HEK293 (cell line): ENCODE results near the gene PRPF19.
A peak's percentile ranks its signal among the peaks of the same experiment; 100 is the strongest.

ENCODE experiments used
- BCL11B ChIP-seq: fragments of 450-650 bp; formaldehyde crosslinking; IDR thresholded peaks from 2 replicates; pipeline ENCODE4 v1.5.1; 2016; ENCODE audit warnings: low read depth, missing biosample characterization, missing genetic modification characterization
- EGR2 ChIP-seq: fragments of 450-650 bp; formaldehyde crosslinking; IDR thresholded peaks from 2 replicates; pipeline ENCODE4 v1.5.1; 2016; ENCODE audit warnings: low read depth, missing biosample characterization, missing genetic modification characterization
- MEIS1 ChIP-seq: sonication (generic); formaldehyde crosslinking; IDR thresholded peaks from 2 replicates; pipeline ENCODE4 v1.8.1; 2022; ENCODE audit warnings: missing genetic modification reagents, mild to moderate bottlenecking, borderline replicate concordance
- MZF1 ChIP-seq: fragments of 450-650 bp; formaldehyde crosslinking; IDR thresholded peaks from 2 replicates; pipeline ENCODE4 v1.5.1; 2017; ENCODE audit warnings: missing biosample characterization, missing genetic modification characterization, borderline replicate concordance
- REPIN1 ChIP-seq: fragments of 450-650 bp; formaldehyde crosslinking; IDR thresholded peaks from 2 replicates; pipeline ENCODE4 v1.5.1; 2017; ENCODE audit warnings: missing biosample characterization, missing genetic modification characterization, low read depth
- ZFP37 ChIP-seq: fragments of 450-650 bp; formaldehyde crosslinking; IDR thresholded peaks from 2 replicates; pipeline ENCODE4 v1.5.1; 2016; ENCODE audit warnings: missing biosample characterization, missing genetic modification characterization
- ZNF112 ChIP-seq: fragments of 450-650 bp; formaldehyde crosslinking; IDR thresholded peaks from 2 replicates; pipeline ENCODE4 v1.5.0; 2017; ENCODE audit warnings: missing biosample characterization, missing genetic modification characterization
- ZNF157 ChIP-seq: fragments of 450-650 bp; formaldehyde crosslinking; IDR thresholded peaks from 2 replicates; pipeline ENCODE4 v1.5.1; 2016; ENCODE audit warnings: missing biosample characterization, missing genetic modification characterization
- ZNF19 ChIP-seq: fragments of 450-650 bp; formaldehyde crosslinking; IDR thresholded peaks from 2 replicates; pipeline ENCODE4; 2016; ENCODE audit warnings: missing biosample characterization, missing genetic modification characterization, low read depth
- ZNF202 ChIP-seq: fragments of 450-650 bp; formaldehyde crosslinking; IDR thresholded peaks from 2 replicates; pipeline ENCODE4 v1.5.1; 2016; ENCODE audit warnings: missing biosample characterization, missing genetic modification characterization, borderline replicate concordance
- ZNF214 ChIP-seq: fragments of 450-650 bp; formaldehyde crosslinking; IDR thresholded peaks from 2 replicates; pipeline ENCODE4 v1.5.1; 2017; ENCODE audit warnings: missing biosample characterization, mild to moderate bottlenecking, missing genetic modification characterization, borderline replicate concordance
- ZNF223 ChIP-seq: fragments of 450-650 bp; formaldehyde crosslinking; IDR thresholded peaks from 2 replicates; pipeline ENCODE4 v1.5.1; 2016; ENCODE audit warnings: missing biosample characterization, missing genetic modification characterization
- ZNF548 ChIP-seq: fragments of 450-650 bp; formaldehyde crosslinking; IDR thresholded peaks from 2 replicates; pipeline ENCODE4 v1.5.1; 2016; ENCODE audit warnings: missing biosample characterization, missing genetic modification characterization
- ZNF561 ChIP-seq: fragments of 450-650 bp; IDR thresholded peaks from 2 replicates; pipeline ENCODE4 v1.5.1; 2018; ENCODE audit warnings: missing biosample characterization, missing genetic modification characterization, borderline replicate concordance
- ZNF626 ChIP-seq: fragments of 450-650 bp; sonication (Bioruptor Pico); formaldehyde crosslinking; IDR thresholded peaks from 2 replicates; pipeline ENCODE4 v1.5.1; 2018; ENCODE audit warnings: missing biosample characterization, missing genetic modification characterization, inconsistent platforms
- ZNF747 ChIP-seq: fragments of 450-650 bp; formaldehyde crosslinking; IDR thresholded peaks from 2 replicates; pipeline ENCODE4 v1.5.1; 2016; ENCODE audit warnings: missing biosample characterization, missing genetic modification characterization
- ZNF76 ChIP-seq: fragments of 450-650 bp; formaldehyde crosslinking; IDR thresholded peaks from 2 replicates; pipeline ENCODE4; 2016; ENCODE audit warnings: low read depth, missing biosample characterization, missing genetic modification characterization, borderline replicate concordance
- ZNF776 ChIP-seq: fragments of 450-650 bp; formaldehyde crosslinking; IDR thresholded peaks from 2 replicates; pipeline ENCODE4 v1.5.0; 2017; ENCODE audit warnings: missing biosample characterization, missing genetic modification characterization, borderline replicate concordance
- ZNF837 ChIP-seq: fragments of 450-650 bp; formaldehyde crosslinking; IDR thresholded peaks from 2 replicates; pipeline ENCODE4 v1.5.1; 2016; ENCODE audit warnings: missing biosample characterization, missing genetic modification characterization
- ZSCAN23 ChIP-seq: fragments of 450-650 bp; formaldehyde crosslinking; IDR thresholded peaks from 2 replicates; pipeline ENCODE4 v1.5.1; 2016; ENCODE audit warnings: missing biosample characterization, missing genetic modification characterization
- TF ChIP-seq, protein P1 (sequence below): fragments of 450-650 bp; formaldehyde crosslinking; IDR thresholded peaks from 2 replicates; pipeline ENCODE4 v1.5.1; 2017; ENCODE audit warnings: missing biosample characterization, missing genetic modification characterization
- TF ChIP-seq, protein P2 (sequence below): fragments of 450-650 bp; formaldehyde crosslinking; IDR thresholded peaks from 2 replicates; pipeline ENCODE4 v1.5.1; 2016; ENCODE audit warnings: missing biosample characterization, missing genetic modification characterization
- TF ChIP-seq, protein P3 (sequence below): fragments of 450-650 bp; formaldehyde crosslinking; IDR thresholded peaks from 2 replicates; pipeline ENCODE4 v1.5.0; 2017; ENCODE audit warnings: missing biosample characterization, missing genetic modification characterization, borderline replicate concordance
- TF ChIP-seq, protein P4 (sequence below): fragments of 450-650 bp; formaldehyde crosslinking; IDR thresholded peaks from 2 replicates; pipeline ENCODE4 v1.5.1; 2016; ENCODE audit warnings: missing biosample characterization, missing genetic modification characterization
- TF ChIP-seq, protein P5 (sequence below): fragments of 450-650 bp; formaldehyde crosslinking; IDR thresholded peaks from 2 replicates; pipeline ENCODE4 v1.5.1; 2016; ENCODE audit warnings: missing biosample characterization, missing genetic modification characterization
- TF ChIP-seq, protein P6 (sequence below): fragments of 450-650 bp; formaldehyde crosslinking; IDR thresholded peaks from 2 replicates; pipeline ENCODE4 v1.5.1; 2017; ENCODE audit warnings: missing biosample characterization, missing genetic modification characterization

The PRPF19 gene

DNA sequence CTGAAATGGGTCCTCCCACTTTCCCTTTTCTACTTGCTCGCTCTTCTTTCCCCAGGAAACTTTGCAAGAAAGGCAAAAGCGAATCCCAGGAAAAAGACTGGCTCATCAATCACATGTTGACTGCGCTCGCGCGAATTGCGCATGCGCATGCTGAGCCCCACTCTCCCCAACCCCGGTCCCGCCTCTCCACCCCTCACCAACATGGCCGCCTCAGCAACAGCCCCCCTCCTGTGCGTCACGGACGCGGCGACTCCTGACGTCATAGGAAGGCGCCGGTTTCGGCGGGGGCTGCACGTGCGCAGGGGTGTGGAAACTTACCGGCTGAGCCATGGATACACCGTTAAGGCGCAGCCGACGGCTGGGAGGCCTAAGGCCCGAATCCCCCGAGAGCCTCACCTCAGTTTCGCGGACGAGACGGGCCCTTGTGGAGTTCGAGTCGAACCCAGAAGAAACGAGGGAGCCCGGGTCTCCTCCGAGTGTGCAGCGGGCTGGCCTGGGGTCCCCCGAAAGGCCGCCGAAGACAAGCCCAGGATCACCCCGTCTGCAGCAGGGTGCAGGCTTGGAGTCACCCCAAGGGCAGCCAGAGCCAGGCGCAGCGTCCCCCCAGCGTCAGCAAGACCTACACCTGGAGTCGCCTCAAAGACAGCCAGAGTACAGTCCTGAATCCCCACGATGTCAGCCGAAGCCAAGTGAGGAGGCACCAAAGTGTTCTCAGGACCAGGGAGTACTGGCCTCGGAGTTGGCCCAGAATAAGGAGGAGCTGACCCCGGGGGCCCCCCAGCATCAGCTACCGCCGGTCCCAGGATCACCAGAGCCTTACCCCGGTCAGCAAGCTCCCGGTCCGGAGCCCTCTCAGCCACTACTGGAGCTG is 64.4 kb downstream of the PRPF19 start, which contains the start of gene CCDC86 (continued):
- no peak for TF ChIP-seq ZNF837 (tag by site-specific recombination)
- TF ChIP-seq, protein P1, sequence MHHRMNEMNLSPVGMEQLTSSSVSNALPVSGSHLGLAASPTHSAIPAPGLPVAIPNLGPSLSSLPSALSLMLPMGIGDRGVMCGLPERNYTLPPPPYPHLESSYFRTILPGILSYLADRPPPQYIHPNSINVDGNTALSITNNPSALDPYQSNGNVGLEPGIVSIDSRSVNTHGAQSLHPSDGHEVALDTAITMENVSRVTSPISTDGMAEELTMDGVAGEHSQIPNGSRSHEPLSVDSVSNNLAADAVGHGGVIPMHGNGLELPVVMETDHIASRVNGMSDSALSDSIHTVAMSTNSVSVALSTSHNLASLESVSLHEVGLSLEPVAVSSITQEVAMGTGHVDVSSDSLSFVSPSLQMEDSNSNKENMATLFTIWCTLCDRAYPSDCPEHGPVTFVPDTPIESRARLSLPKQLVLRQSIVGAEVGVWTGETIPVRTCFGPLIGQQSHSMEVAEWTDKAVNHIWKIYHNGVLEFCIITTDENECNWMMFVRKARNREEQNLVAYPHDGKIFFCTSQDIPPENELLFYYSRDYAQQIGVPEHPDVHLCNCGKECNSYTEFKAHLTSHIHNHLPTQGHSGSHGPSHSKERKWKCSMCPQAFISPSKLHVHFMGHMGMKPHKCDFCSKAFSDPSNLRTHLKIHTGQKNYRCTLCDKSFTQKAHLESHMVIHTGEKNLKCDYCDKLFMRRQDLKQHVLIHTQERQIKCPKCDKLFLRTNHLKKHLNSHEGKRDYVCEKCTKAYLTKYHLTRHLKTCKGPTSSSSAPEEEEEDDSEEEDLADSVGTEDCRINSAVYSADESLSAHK (tag by site-specific recombination): no peak
- no peak for TF ChIP-seq REPIN1 (tag by site-specific recombination)
- peak; percentile 85; the same call in 1 of the 2 replicates for TF ChIP-seq ZNF76 (tag by site-specific recombination)
- TF ChIP-seq, protein P2, sequence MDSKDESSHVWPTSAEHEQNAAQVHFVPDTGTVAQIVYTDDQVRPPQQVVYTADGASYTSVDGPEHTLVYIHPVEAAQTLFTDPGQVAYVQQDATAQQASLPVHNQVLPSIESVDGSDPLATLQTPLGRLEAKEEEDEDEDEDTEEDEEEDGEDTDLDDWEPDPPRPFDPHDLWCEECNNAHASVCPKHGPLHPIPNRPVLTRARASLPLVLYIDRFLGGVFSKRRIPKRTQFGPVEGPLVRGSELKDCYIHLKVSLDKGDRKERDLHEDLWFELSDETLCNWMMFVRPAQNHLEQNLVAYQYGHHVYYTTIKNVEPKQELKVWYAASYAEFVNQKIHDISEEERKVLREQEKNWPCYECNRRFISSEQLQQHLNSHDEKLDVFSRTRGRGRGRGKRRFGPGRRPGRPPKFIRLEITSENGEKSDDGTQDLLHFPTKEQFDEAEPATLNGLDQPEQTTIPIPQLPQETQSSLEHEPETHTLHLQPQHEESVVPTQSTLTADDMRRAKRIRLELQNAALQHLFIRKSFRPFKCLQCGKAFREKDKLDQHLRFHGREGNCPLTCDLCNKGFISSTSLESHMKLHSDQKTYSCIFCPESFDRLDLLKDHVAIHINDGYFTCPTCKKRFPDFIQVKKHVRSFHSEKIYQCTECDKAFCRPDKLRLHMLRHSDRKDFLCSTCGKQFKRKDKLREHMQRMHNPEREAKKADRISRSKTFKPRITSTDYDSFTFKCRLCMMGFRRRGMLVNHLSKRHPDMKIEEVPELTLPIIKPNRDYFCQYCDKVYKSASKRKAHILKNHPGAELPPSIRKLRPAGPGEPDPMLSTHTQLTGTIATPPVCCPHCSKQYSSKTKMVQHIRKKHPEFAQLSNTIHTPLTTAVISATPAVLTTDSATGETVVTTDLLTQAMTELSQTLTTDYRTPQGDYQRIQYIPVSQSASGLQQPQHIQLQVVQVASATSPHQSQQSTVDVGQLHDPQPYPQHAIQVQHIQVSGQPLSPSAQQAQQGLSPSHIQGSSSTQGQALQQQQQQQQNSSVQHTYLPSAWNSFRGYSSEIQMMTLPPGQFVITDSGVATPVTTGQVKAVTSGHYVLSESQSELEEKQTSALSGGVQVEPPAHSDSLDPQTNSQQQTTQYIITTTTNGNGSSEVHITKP (tag by site-specific recombination): no peak
- TF ChIP-seq ZNF214 (tag by site-specific recombination): no peak
- no peak for TF ChIP-seq ZSCAN23 (tag by site-specific recombination)
- no peak for TF ChIP-seq ZNF19 (tag by site-specific recombination)
- no peak for TF ChIP-seq ZNF776
- TF ChIP-seq ZNF223: no peak
- TF ChIP-seq ZNF626 (tag by site-specific recombination): no peak
- TF ChIP-seq MZF1 (tag by site-specific recombination): no peak
- TF ChIP-seq BCL11B (tag by site-specific recombination): no peak
- TF ChIP-seq, protein P3, sequence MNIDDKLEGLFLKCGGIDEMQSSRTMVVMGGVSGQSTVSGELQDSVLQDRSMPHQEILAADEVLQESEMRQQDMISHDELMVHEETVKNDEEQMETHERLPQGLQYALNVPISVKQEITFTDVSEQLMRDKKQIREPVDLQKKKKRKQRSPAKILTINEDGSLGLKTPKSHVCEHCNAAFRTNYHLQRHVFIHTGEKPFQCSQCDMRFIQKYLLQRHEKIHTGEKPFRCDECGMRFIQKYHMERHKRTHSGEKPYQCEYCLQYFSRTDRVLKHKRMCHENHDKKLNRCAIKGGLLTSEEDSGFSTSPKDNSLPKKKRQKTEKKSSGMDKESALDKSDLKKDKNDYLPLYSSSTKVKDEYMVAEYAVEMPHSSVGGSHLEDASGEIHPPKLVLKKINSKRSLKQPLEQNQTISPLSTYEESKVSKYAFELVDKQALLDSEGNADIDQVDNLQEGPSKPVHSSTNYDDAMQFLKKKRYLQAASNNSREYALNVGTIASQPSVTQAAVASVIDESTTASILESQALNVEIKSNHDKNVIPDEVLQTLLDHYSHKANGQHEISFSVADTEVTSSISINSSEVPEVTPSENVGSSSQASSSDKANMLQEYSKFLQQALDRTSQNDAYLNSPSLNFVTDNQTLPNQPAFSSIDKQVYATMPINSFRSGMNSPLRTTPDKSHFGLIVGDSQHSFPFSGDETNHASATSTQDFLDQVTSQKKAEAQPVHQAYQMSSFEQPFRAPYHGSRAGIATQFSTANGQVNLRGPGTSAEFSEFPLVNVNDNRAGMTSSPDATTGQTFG (tag by site-specific recombination): no peak
- TF ChIP-seq ZFP37 (tag by site-specific recombination): no peak
- TF ChIP-seq EGR2: peak; percentile 28; the same call in 1 of the 2 replicates
- TF ChIP-seq, protein P4, sequence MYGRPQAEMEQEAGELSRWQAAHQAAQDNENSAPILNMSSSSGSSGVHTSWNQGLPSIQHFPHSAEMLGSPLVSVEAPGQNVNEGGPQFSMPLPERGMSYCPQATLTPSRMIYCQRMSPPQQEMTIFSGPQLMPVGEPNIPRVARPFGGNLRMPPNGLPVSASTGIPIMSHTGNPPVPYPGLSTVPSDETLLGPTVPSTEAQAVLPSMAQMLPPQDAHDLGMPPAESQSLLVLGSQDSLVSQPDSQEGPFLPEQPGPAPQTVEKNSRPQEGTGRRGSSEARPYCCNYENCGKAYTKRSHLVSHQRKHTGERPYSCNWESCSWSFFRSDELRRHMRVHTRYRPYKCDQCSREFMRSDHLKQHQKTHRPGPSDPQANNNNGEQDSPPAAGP (tag by site-specific recombination): peak; percentile 94
- TF ChIP-seq, protein P5, sequence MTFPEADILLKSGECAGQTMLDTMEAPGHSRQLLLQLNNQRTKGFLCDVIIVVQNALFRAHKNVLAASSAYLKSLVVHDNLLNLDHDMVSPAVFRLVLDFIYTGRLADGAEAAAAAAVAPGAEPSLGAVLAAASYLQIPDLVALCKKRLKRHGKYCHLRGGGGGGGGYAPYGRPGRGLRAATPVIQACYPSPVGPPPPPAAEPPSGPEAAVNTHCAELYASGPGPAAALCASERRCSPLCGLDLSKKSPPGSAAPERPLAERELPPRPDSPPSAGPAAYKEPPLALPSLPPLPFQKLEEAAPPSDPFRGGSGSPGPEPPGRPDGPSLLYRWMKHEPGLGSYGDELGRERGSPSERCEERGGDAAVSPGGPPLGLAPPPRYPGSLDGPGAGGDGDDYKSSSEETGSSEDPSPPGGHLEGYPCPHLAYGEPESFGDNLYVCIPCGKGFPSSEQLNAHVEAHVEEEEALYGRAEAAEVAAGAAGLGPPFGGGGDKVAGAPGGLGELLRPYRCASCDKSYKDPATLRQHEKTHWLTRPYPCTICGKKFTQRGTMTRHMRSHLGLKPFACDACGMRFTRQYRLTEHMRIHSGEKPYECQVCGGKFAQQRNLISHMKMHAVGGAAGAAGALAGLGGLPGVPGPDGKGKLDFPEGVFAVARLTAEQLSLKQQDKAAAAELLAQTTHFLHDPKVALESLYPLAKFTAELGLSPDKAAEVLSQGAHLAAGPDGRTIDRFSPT: no peak
- TF ChIP-seq ZNF157 (tag by site-specific recombination): no peak
- TF ChIP-seq ZNF202 (tag by site-specific recombination): no peak
- TF ChIP-seq ZNF112 (tag by site-specific recombination): no peak
- TF ChIP-seq ZNF561 (tag by site-specific recombination): no peak
- TF ChIP-seq, protein P6, sequence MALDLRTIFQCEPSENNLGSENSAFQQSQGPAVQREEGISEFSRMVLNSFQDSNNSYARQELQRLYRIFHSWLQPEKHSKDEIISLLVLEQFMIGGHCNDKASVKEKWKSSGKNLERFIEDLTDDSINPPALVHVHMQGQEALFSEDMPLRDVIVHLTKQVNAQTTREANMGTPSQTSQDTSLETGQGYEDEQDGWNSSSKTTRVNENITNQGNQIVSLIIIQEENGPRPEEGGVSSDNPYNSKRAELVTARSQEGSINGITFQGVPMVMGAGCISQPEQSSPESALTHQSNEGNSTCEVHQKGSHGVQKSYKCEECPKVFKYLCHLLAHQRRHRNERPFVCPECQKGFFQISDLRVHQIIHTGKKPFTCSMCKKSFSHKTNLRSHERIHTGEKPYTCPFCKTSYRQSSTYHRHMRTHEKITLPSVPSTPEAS (tag by site-specific recombination): no peak
- no peak for TF ChIP-seq ZNF747 (tag by site-specific recombination)
- TF ChIP-seq MEIS1: no peak
- TF ChIP-seq ZNF548 (tag by site-specific recombination): no peak
